ENCODE measurements around the gene SND1. TPM values are rescaled to one million over a fixed set of nuclear protein-coding genes. Genes with fewer than 3 reads are reported as not detected.

SND1 gene
- total and polyA plus RNA-seq, 2 of the 4 experiments (the other 2 are of a cell fraction) = 154 to 294 TPM

GRCh38 chr7:127978421-127978820 is 326.4 kb downstream of the SND1 start:
- Histone ChIP-seq H3K27ac (ENCODE audit: insufficient read depth, low read length) (no peak overlapping the region), H3K9me1 (ENCODE audit: insufficient read depth, low read length) (no peaks in the 10 kb centered on the region), H4K91ac (ENCODE audit: insufficient read depth, low read depth, low read length) (no peak overlapping the region), H3K9ac (ENCODE audit: low read depth, low read length) (no peak overlapping the region), H3K4me3 (ENCODE audit: insufficient read depth, low read depth, low read length) (no peak overlapping the region), H3K79me1 (ENCODE audit: low read depth in 1 of 2, low read length in 2 of 2) (peaks cover 22 to 58% of the 10 kb centered on the region in 2 experiments), H3K18ac (ENCODE audit: low read depth, low read length) (no peak overlapping the region), H3K4ac (ENCODE audit: low read depth, low read length) (no peak overlapping the region), H3K27me3 (ENCODE audit: control insufficient read depth, insufficient read depth, low read length) (no peaks in the 10 kb centered on the region), H3K36me3 (ENCODE audit: control insufficient read depth, insufficient read depth, low read length) (peaks cover 8% of the 10 kb centered on the region), H4K5ac (ENCODE audit: low read depth, low read length) (no peak overlapping the region), H3K4me2 (ENCODE audit: low read depth, low read length) (no peak overlapping the region), H2BK5ac (ENCODE audit: low read depth, low read length, poor library complexity, severe bottlenecking) (no peak overlapping the region), H2BK15ac (ENCODE audit: low read depth, low read length) (no peak overlapping the region), H3K14ac (replicated peaks; ENCODE audit: low read depth, low read length) (no peak overlapping the region), H3K4me1 (ENCODE audit: control insufficient read depth, insufficient read depth, low read length) (no peaks in the 10 kb centered on the region), H2AFZ (replicated peaks; ENCODE audit: low read length, poor library complexity) (no peak overlapping the region), H4K20me1 (ENCODE audit: insufficient read depth, low read length) (peaks cover 14% of the 10 kb centered on the region; the same call in 1 of the 2 replicates), H3K9me3 (ENCODE audit: control insufficient read depth, insufficient read depth, low read length) (peaks cover 6% of the 10 kb centered on the region), H2BK20ac (ENCODE audit: low read depth, low read length) (no peak overlapping the region), H4K8ac (ENCODE audit: low read depth in 2 of 2, low read length in 2 of 2) (no peak overlapping the region), H2AK5ac (ENCODE audit: low read depth, low read length) (no peak overlapping the region), H2AK9ac (replicated peaks; ENCODE audit: low read depth, low read length, poor library complexity) (no peak overlapping the region), H3K56ac (ENCODE audit: extremely low read depth, insufficient read depth, low read length) (no peak overlapping the region), H3K23ac (ENCODE audit: low read depth, low read length) (no peak overlapping the region), H2BK120ac (ENCODE audit: low read depth, low read length) (no peak overlapping the region)
- WGBS, 2 experiments (ENCODE audit: extremely low coverage in 2 of 2, insufficient read length in 1 of 2) = no CpG with 5 or more reads among the region's 4 CpGs
- in situ Hi-C loops (cut with MboI; ENCODE audit: low sequenced_read_pairs) (no loop called here), dilution Hi-C loops (cut with HindIII; ENCODE audit: low sequenced_read_pairs, unreplicated experiment) (no loop called here), intact Hi-C loops (cut with micrococcal nuclease) (no loop called here)
- no TSS peak for BruUV-seq (replicated peaks)
- DNase-seq (no peak), ATAC-seq (ENCODE audit: low read depth) (no peak)
- no peak for TF ChIP-seq MAFK (IDR thresholded peaks at IDR 0.05; ENCODE audit: low read depth, low read length)
- TF ChIP-seq RCOR1 (IDR thresholded peaks at IDR 0.05; ENCODE audit: insufficient replicate concordance, low read length) = no peak
- no peak for TF ChIP-seq MXI1 (IDR thresholded peaks at IDR 0.05; ENCODE audit: borderline replicate concordance, low read depth, low read length)
- ChIA-PET CTCF (no interaction called here), POLR2A (ENCODE audit: unreplicated experiment) (no interaction called here)
